IMR-90 (cell line): Measurements from ENCODE around the gene IL6ST. TPM values are rescaled to one million over a fixed set of nuclear protein-coding genes. Genes with fewer than 3 reads are reported as not detected.

Source experiments
- ATAC-seq: fragments of 200-7000 bp; cut with Tn5 transposase; 2 replicates; pipeline ENCODE4 v1.9.1; 2020; ENCODE audit warnings: low read depth, mild to moderate bottlenecking, moderate library complexity
- BruUV-seq: library from RNA; stranded (reverse); fragments of 400-500 nt; replicated peaks from 2 replicates; lab custom pipeline; 2021; lab: Mats Ljungman, UMichigan
- CTCF ChIA-PET: fragments of 300-600 bp; formaldehyde crosslinking; extraction: SDS; loops from one replicate; lab custom pipeline; 2021; ENCODE audit warnings: antibody characterized with exemption; lab: Yijun Ruan, JAX
- POLR2A ChIA-PET: fragments of 300-600 bp; sonication (Branson Sonifier 250); formaldehyde crosslinking; loops from one replicate; lab custom pipeline; 2022; ENCODE audit warnings: antibody characterized with exemption; ENCODE audit not compliant: unreplicated experiment; lab: Charles Lee
- DNase-seq: peaks from one replicate; pipeline ENCODE4 v3.0.0; 2013
- H2AFZ ChIP-seq: replicated peaks from 2 replicates; pipeline ENCODE3; 2013; ENCODE audit warnings: low read length, mild to moderate bottlenecking; ENCODE audit not compliant: poor library complexity
- H2AK5ac ChIP-seq: 2 replicates; pipeline ENCODE4 v1.6.1; 2013; ENCODE audit warnings: low read depth, low read length, inconsistent platforms
- H2AK9ac ChIP-seq: replicated peaks from 2 replicates; pipeline ENCODE3; 2013; ENCODE audit warnings: mild to moderate bottlenecking, low read depth, low read length, moderate library complexity; ENCODE audit not compliant: poor library complexity
- H2BK120ac ChIP-seq: 2 replicates; pipeline ENCODE4 v1.6.1; 2013; ENCODE audit warnings: low read depth, low read length, inconsistent platforms
- H2BK15ac ChIP-seq: 3 replicates; pipeline ENCODE4 v1.6.1; 2013; ENCODE audit warnings: low read depth, low read length, inconsistent platforms
- H2BK20ac ChIP-seq: 2 replicates; pipeline ENCODE4 v1.6.1; 2013; ENCODE audit warnings: low read depth, mild to moderate bottlenecking, inconsistent platforms, low read length, moderate library complexity
- H2BK5ac ChIP-seq: 2 replicates; pipeline ENCODE4 v1.6.1; 2013; ENCODE audit warnings: mild to moderate bottlenecking, low read depth, low read length, inconsistent platforms; ENCODE audit not compliant: poor library complexity, severe bottlenecking
- H3K14ac ChIP-seq: replicated peaks from 2 replicates; pipeline ENCODE4 v1.6.1; 2013; ENCODE audit warnings: low read depth, low read length, inconsistent platforms
- H3K18ac ChIP-seq: 2 replicates; pipeline ENCODE4 v1.6.1; 2013; ENCODE audit warnings: low read depth, low read length, control low read depth
- H3K23ac ChIP-seq: 2 replicates; pipeline ENCODE4 v1.6.1; 2013; ENCODE audit warnings: low read depth, low read length, inconsistent platforms
- H3K27ac ChIP-seq: 2 replicates; pipeline ENCODE4 v1.5.1; 2013; ENCODE audit warnings: mild to moderate bottlenecking, control low read depth, low read length; ENCODE audit not compliant: insufficient read depth
- H3K27me3 ChIP-seq: 2 replicates; pipeline ENCODE4 v1.6.1; 2013; ENCODE audit warnings: low read length; ENCODE audit not compliant: control insufficient read depth, insufficient read depth
- H3K36me3 ChIP-seq: 2 replicates; pipeline ENCODE4 v1.6.1; 2013; ENCODE audit warnings: low read length, mixed read lengths; ENCODE audit not compliant: control insufficient read depth, insufficient read depth
- H3K4ac ChIP-seq: 2 replicates; pipeline ENCODE4 v1.6.1; 2013; ENCODE audit warnings: low read depth, low read length, inconsistent platforms
- H3K4me1 ChIP-seq: 2 replicates; pipeline ENCODE4 v1.6.1; 2013; ENCODE audit warnings: low read length, mixed read lengths; ENCODE audit not compliant: control insufficient read depth, insufficient read depth
- H3K4me2 ChIP-seq: 2 replicates; pipeline ENCODE4 v1.6.1; 2013; ENCODE audit warnings: low read depth, mild to moderate bottlenecking, control low read depth, low read length, moderate library complexity
- H3K4me3 ChIP-seq: 2 replicates; pipeline ENCODE4 v1.5.1; 2013; ENCODE audit warnings: low read depth, mild to moderate bottlenecking, control low read depth, low read length, moderate library complexity; ENCODE audit not compliant: insufficient read depth
- H3K56ac ChIP-seq: 2 replicates; pipeline ENCODE4 v1.6.1; 2013; ENCODE audit warnings: low read length, inconsistent platforms; ENCODE audit not compliant: insufficient read depth; ENCODE audit errors: extremely low read depth
- H3K79me1 ChIP-seq, 2 experiments: 2 replicates each; pipeline ENCODE4 v1.6.1; 2013; ENCODE audit warnings: low read length in 2 of 2, inconsistent platforms in 1 of 2, low read depth in 1 of 2
- H3K9ac ChIP-seq: 2 replicates; pipeline ENCODE4 v1.6.1; 2013; ENCODE audit warnings: low read depth, low read length, control low read depth
- H3K9me1 ChIP-seq: 2 replicates; pipeline ENCODE4 v1.6.1; 2013; ENCODE audit warnings: low read length, inconsistent platforms; ENCODE audit not compliant: insufficient read depth
- H3K9me3 ChIP-seq: 2 replicates; pipeline ENCODE4 v1.6.1; 2013; ENCODE audit warnings: low read length; ENCODE audit not compliant: control insufficient read depth, insufficient read depth
- H4K20me1 ChIP-seq: 2 replicates; pipeline ENCODE4 v1.6.1; 2013; ENCODE audit warnings: low read length, inconsistent platforms; ENCODE audit not compliant: insufficient read depth
- H4K5ac ChIP-seq: 2 replicates; pipeline ENCODE4 v1.6.1; 2013; ENCODE audit warnings: mild to moderate bottlenecking, low read depth, low read length, control low read depth
- H4K8ac ChIP-seq, 2 experiments: 2 replicates each; pipeline ENCODE4 v1.6.1; 2013; ENCODE audit warnings: low read depth in 2 of 2, low read length in 2 of 2, control low read depth in 1 of 2, inconsistent platforms in 1 of 2
- H4K91ac ChIP-seq: 2 replicates; pipeline ENCODE4 v1.6.1; 2013; ENCODE audit warnings: low read depth, low read length, inconsistent platforms; ENCODE audit not compliant: insufficient read depth
- BHLHE40 ChIP-seq: fragments of 150-350 bp; IDR thresholded peaks from 2 replicates; pipeline ENCODE4 v1.6.1; 2016; ENCODE audit warnings: mild to moderate bottlenecking, low read depth, low read length
- FOS ChIP-seq: fragments of 150-350 bp; IDR thresholded peaks from 2 replicates; pipeline ENCODE4 v1.6.1; 2016; ENCODE audit warnings: low read depth, low read length
- MAFK ChIP-seq: IDR thresholded peaks from 2 replicates; pipeline ENCODE4 v1.6.1; 2012; ENCODE audit warnings: low read depth, low read length, improper control_type of control experiment
- MXI1 ChIP-seq: IDR thresholded peaks from 2 replicates; pipeline ENCODE4 v1.6.1; 2012; ENCODE audit warnings: low read depth, mild to moderate bottlenecking, low read length, moderate library complexity, borderline replicate concordance
- WGBS, 2 experiments: methylation state at CpG; one replicate each; pipeline versions ENCODE4 v1.1.5 to v1.1.7; 2013; ENCODE audit warnings: missing lambda C conversion rate in 2 of 2; ENCODE audit not compliant: insufficient read length in 1 of 2; ENCODE audit errors: extremely low coverage in 2 of 2; 5-methylcytosine and 5-hydroxymethylcytosine counted together
- dilution Hi-C: fragments of 300-500 bp; cut with HindIII; formaldehyde crosslinking; loops from one replicate; pipeline ENCODE4 v1.14.3; 2018; ENCODE audit warnings: low sequenced_read_pairs; ENCODE audit not compliant: unreplicated experiment
- in situ Hi-C: fragments of 300-500 bp; cut with MboI; formaldehyde crosslinking; loops from 3 replicates; pipeline ENCODE4 v1.14.3; 2019; ENCODE audit warnings: low sequenced_read_pairs, inconsistent platforms, mixed read lengths
- intact Hi-C: fragments of 100-400 bp; cut with micrococcal nuclease; formaldehyde crosslinking; loops from 2 replicates; pipeline ENCODE4 v1.10.0; 2022
- polyA plus RNA-seq, 3 experiments: library from polyadenylated mRNA; depleted of rRNA; stranded (reverse); fragments of >200 nt; gene quantifications; 2 replicates each; pipeline ENCODE4 v1.2.3, GENCODE V29; 2012; ENCODE audit warnings: low replicate concordance in 1 of 3
- total RNA-seq: library from RNA; depleted of rRNA; stranded (reverse); fragments of >200 nt; gene quantifications from 2 replicates; pipeline ENCODE4 v1.2.3, GENCODE V29; 2012

IL6ST gene
- total and polyA plus RNA-seq, 2 of the 4 experiments (the other 2 are of a cell fraction) = 90.6 to 506 TPM

DNA sequence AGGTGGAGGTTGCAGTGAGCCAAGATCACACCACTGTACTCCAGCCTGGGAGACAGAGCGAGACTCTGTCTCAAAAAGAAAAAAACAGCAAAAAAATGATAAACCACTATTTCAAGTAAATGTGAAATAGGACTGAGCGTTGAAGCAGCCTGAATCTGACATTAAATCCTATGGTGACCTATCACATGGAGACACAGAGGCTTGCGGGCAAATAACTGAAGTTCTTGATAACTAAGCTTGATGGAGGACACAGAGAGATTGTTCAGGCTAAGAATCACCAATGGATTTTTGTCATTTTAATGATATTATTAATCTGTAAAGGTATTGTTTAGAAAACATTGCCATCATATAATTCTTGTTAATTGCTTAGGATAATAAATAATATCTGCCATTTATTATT, 15.7 kb upstream of the IL6ST start:
- peak overlapping the region; percentile 16; the same call in 1 of the 2 replicates for H2BK20ac ChIP-seq

More for the DNA sequence above, 15.7 kb upstream of the IL6ST start:
- H3K36me3 ChIP-seq = no peaks in the 10 kb centered on the region
- peaks cover 0 to 4% of the 10 kb centered on the region in 2 experiments; a peak in 1 of 4 replicates for H3K79me1 ChIP-seq
- no CpG with 5 or more reads among the region's 3 CpGs for WGBS, 2 experiments
- H3K27ac ChIP-seq = no peak overlapping the region
- H4K91ac ChIP-seq = no peak overlapping the region
- dilution Hi-C loops (no loop called here), intact Hi-C loops (loop anchor here (5.0 kb wide), 1 partner anchor 112 kb away; no protein-coding TSS in a partner anchor), in situ Hi-C loops (no loop called here)
- H3K9me3 ChIP-seq = no peaks in the 10 kb centered on the region
- no peak overlapping the region for H2BK5ac ChIP-seq
- H2BK15ac ChIP-seq = peak overlapping the region; percentile 96; the same call in 1 of the 3 replicates
- no peak overlapping the region for H3K4me3 ChIP-seq
- no peak for ATAC-seq
- H4K20me1 ChIP-seq = no peaks in the 10 kb centered on the region; the same call in 1 of the 2 replicates
- no peak overlapping the region for H2AK5ac ChIP-seq
- peak overlapping the region; percentile 19; the same call in 1 of the 2 replicates for H2BK120ac ChIP-seq
- TF ChIP-seq MAFK = no peak
- no peak for TF ChIP-seq BHLHE40
- no peak for TF ChIP-seq FOS
- no peak for TF ChIP-seq MXI1
- H3K9me1 ChIP-seq = peaks cover 9% of the 10 kb centered on the region
- DNase-seq = no peak
- H3K27me3 ChIP-seq = no peaks in the 10 kb centered on the region
- no peak overlapping the region for H3K9ac ChIP-seq
- H3K18ac ChIP-seq = no peak overlapping the region; the same call in 1 of the 2 replicates
- peaks cover 8% of the 10 kb centered on the region for H3K4me1 ChIP-seq
- no peak overlapping the region for H3K14ac ChIP-seq
- H4K8ac ChIP-seq = peak overlapping the region in 1 of 2 experiments; percentile 72; a peak in 1 of 4 replicates
- ChIA-PET POLR2A (no interaction called here), CTCF (no interaction called here)
- no TSS peak for BruUV-seq
- H3K23ac ChIP-seq = no peak overlapping the region
- H3K56ac ChIP-seq = no peak overlapping the region
- peak overlapping the region; percentile 11; the same call in 1 of the 2 replicates for H3K4ac ChIP-seq
- H3K4me2 ChIP-seq = no peak overlapping the region
- H2AK9ac ChIP-seq = no peak overlapping the region
- H4K5ac ChIP-seq = no peak overlapping the region
- H2AFZ ChIP-seq = no peak overlapping the region
